GM19025 (cell line): Measurements from ENCODE around the gene XK.
"Not testable (repeated sequence)": the region's sequence is repeated elsewhere in the genome, so short reads cannot be mapped to it uniquely, and the experiment has no call there.

Experiments
- ATAC-seq: cut with Tn5 transposase; IDR thresholded peaks from one replicate; pipeline ENCODE4 v1.9.1; 2021; ENCODE audit warnings: mild to moderate bottlenecking, low read depth, moderate library complexity; ENCODE audit not compliant: unreplicated experiment

XK gene, protein sequence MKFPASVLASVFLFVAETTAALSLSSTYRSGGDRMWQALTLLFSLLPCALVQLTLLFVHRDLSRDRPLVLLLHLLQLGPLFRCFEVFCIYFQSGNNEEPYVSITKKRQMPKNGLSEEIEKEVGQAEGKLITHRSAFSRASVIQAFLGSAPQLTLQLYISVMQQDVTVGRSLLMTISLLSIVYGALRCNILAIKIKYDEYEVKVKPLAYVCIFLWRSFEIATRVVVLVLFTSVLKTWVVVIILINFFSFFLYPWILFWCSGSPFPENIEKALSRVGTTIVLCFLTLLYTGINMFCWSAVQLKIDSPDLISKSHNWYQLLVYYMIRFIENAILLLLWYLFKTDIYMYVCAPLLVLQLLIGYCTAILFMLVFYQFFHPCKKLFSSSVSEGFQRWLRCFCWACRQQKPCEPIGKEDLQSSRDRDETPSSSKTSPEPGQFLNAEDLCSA

DNA sequence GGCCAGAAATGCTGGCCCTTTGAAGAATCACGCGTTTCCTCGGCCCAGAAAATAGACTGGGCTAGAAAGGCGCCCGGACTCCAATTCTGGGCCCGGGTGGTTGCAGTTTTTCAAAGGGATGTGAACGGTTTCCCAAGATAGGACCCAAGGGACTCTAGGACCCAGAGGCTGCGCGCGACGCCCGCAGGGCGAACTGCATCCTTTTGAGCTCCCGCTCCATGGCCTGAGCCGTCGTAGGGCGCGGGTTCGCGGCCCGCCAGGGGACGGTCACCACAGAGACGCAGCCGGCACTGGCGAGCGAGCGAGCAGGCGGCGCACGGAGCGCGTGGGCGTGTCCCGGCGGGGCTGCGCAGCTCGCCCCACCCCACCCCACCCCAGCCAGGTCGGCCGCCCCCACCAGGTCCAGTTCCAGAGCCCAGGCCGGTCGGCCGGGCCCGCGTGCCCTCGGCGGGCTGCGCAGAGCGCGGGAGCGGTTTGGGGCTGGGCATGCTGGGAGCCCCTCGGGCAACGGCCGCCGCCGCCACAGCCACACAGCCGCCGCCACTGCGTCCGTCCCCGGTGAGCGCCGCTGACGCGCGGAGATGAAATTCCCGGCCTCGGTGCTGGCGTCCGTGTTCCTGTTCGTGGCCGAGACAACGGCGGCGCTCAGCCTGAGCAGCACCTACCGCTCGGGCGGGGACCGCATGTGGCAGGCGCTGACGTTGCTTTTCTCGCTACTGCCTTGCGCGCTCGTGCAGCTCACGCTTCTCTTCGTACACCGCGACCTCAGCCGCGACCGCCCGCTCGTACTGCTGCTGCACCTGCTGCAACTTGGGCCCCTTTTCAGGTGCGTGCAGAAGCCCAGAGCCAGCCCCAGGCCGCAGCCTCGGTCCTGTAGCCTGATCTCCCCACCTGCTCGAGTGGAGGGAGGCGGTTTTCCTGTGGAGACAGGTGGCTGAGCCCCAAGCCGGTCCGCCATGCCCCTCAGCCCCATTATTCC is at the start of gene XK:
Gene XK (plus strand): TSS at position 411 of the 979 bp plus-strand sequence. CDS start 171 bp downstream, at position 582.
- no peak for ATAC-seq

DNA sequence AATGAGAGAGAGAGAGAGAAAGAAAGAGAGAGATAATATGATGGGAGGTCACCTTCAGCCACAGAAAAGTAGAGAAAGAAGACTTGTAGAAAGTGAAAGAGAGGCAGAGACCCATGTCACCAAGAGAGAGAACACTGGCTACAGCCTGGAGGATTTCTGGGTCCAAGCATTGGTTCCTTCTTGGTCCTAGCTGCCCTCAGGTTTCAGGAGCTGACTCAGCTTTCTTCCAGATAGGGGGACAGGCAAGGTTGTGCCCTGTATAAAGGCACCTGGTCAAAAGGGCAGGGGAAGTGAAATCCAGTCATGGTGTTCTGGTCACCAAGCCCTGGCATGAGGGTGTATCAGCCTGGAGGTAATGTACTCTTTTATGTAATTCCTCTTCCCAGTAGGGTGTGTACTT is 47.5 kb upstream of the XK start:
- ATAC-seq = no peak

DNA sequence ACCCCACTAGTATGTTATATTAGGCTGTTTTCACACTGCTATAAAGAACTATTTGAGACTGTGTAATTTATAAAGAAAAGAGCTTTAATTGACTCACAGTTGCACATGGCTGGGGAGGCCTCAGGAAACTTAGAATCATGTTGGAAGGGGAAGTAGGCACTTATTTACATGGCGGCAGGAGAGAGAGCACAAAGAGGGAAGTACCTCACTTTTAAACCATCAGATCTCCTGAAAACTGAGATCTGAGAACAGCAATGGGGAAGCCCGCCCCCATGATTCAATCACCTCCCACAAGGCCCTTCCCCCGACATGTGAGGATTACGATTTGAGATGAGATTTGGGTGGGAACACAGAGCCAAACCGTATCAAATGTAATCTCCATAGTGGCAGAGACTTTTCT is 45.4 kb upstream of the XK start:
- no peak for ATAC-seq

DNA sequence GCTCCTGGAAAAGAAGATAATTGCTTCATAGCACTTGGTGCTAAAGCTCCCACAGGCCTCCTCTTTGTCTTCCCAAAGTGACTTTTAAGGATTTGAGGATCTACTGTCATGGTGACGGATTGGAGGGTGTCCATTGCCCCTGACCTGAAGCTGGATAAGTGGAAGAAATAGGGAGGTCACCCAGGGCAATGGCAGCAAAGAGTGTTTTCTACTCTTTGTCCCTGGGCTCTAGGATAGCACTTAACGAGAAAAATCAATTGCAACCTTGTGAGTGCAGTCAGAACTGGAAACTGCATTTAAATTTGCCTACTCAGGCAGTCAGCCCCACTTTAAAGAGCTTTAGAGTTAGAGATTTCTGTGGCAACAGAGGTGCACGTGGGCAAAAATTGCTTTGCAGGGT is 43.7 kb upstream of the XK start:
- no peak for ATAC-seq

DNA sequence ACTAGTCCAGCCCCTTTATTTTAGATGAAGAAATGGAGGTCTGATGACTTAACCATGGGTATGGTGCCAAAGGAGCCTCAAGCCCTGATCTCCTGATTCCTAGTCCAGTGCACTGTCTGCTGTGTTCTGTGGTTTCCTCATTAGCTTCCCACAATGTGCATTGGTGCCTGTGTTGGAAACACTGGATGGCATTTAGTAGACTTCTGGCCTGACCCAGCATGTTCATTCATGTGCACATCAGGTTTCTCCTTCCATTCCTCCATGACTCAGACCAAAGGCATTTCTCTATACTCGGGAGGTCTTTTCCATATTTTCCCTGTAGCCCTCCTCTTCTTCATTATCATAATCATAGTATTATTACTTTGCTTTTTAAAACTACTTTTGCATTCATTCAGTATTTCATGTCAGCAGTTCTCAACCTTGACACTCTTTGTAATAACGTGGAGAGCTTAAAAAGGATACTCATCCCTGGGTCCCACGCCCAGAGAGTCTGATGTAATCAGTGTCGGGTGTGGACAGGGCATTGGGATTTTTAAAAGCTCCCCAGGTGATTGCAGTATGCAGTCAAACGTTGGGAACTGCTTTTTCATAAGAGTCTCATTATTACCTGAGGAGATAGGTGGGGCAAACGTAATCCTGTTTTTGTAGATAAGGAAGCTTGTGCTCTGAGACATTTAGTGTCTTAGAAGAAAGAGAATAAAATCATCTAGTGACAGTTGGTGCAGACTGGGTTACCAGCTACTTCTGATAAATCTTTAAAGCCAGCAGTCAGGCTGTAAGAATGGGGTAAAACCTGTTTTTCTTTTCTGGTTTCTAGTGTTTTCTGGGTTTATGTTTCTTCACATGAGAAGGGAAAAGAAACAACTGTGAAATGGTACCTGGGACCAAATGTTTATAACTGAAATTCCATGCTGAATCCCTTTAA is 40.9 kb upstream of the XK start:
- ATAC-seq = no peak

DNA sequence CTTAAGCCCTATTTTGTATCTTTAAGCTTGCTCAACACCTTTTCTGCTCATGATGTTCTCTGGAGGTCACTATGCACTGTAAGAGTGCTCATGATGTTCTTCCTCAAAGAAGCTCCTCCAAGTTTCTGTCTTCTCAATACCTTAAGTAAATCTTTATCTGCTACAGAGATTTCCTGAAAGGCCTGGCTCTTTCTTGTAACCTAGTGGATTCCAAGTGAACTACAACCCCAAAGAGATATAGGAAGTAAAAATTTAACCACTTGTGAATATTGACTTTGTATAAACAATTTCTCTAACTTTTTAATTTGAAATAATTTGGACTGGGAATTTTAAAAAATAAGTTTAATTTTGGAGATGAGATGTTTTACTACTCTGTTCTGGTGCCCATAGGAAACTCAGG is 39.3 kb upstream of the XK start:
- no peak for ATAC-seq

DNA sequence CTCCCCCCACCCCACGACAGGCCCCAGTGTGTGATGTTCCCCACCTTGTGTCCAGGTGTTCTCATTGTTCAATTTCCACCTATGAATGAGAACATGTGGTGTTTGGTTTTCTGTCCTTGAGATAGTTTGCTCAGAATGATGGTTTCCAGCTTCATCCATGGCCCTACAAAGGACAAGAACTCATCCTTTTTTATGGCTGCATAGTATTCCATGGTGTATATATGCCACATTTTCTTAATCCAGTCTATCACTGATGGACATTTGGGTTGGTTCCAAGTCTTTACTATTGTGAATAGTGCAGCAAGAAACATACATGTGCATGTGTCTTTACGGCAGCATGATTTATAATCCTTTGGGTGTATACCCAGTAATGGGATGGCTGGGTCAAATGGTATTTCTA is 34.7 kb upstream of the XK start:
- ATAC-seq = not testable (repeated sequence)

DNA sequence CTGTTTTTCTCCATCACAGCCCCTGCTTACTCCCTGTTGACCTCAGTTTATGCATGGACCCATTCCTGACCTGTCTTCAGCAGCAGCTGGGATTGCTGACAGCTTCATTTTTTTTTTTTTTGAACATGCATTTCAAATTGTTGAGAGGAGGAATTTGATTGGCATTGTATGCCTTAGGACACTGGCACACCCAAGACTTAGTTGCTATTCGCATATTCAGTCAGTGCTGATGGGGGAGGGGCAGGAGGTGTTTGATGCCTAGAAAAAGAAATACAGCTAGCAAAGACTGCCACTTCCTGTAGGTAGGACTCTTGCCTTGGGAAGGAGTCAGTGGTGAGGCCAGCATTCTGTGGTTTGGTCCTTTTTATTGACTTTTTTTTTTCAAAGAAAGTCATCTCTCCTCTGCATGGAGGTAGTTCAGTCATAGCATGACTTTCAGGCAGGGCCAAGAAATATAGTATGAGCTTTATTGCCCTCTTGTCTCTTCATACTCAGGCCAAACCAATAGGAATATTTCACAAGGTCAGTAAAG is 33.6 kb upstream of the XK start:
- no peak for ATAC-seq

DNA sequence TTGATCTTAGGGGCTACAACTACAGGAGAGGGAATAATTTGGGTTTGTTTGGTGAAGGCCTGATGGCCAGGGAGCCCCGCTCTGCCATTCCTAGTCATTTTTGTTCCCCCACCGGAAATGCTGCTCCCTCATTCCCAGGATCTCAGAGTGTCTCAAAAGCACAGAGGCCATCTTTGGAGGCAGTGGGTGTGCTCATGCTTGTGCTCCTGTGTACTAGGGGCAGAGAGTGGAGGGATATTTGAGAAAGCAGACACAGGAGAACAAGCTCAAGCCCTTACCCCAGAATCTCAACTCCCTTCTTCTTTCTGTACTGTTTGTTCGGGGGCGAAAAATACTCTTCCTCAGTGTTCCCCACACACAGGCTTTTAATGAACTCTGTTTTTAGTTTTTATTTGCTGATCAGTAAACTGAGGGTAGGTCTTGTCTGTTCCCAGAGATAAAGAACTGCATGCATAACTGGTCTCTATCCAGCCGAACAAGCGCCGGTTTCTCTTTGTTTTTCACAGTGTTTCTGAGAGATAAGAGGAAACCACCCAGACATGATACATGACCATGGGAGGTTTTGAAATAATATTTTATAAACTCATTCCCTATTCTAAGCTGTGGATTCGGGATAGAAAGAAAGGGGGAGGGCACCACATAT is 32.9 kb upstream of the XK start:
- ATAC-seq = no peak

DNA sequence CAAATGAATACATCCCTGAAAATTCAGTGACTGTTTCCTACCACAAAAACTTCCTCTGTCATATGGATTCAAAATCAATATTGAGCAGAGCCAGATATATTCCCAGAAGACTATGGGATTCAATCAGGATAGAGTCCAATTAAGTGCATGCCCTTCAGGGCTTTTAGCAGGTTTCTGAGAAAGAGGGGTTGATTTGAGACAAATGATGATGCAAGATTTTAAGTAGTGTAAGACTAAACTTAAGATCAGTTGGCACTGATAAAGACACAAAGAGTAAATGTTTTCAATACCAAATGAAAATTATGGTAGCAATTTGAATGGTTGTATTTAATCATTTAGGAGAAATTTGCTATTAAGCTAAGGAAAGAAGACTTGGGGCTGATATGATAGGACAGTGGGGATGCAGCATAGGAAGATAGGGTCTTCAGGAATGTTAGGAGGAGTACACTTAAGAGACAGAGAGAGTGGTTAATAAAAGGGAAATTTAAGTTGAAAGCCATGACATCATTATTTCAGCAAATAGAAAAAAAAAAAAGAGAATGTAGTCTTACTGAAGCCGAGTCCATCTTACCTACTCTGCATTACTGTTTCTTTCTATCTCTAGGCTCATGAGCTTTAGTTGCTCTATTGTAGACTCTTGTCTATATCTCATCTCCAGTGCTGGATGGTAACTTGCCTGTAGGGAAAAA is 32.0 kb upstream of the XK start:
- no peak for ATAC-seq

DNA sequence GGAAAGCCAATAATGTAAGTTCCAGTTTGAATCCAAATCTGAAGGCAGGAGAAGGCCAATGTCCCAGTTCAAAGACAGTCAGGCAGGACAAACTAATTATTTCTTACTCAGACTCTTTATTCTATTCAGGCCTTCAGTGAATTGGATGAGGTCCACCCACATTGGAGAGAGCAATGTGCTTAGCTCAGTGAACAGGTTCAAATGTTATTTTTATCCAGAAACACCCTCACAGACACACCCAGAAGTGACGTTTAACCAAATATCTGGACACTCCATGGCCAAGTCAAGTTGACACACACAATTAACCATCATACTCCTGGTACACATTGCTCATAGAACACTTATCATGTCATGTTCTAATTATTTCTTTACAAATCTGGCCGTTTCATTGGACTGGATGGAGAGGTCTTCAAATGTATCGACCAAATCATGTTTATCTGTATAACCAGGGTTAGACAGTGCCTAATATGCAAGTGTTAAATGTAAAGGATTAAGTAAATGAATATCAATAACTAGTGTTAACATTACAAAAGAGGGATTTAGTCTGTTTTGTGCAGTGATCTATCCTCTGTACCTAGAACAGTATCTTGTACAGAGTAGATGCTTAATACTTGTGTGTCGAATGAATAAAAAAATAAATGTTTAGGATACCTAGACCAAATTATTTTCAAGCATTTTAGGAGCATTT is 27.1 kb upstream of the XK start:
- no peak for ATAC-seq

DNA sequence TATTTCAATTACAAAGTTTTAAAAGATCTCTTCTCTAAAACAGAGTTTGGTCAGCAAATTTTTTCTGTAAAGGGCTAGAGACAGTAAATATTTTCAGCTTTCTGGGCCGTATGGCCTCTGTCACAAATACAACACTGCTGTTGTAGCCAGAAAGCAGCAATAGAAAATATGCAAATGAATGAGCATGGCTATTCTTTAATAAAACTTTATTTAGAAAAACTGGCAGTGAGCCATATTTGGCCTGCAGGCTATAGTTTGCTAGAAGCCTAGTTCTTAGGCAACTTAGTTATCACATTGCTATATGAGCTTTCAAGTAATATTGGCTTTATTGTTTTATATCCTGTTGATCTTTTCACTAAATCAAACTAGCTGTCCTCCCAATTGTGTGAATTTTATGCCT is 26.5 kb upstream of the XK start:
- no peak for ATAC-seq

DNA sequence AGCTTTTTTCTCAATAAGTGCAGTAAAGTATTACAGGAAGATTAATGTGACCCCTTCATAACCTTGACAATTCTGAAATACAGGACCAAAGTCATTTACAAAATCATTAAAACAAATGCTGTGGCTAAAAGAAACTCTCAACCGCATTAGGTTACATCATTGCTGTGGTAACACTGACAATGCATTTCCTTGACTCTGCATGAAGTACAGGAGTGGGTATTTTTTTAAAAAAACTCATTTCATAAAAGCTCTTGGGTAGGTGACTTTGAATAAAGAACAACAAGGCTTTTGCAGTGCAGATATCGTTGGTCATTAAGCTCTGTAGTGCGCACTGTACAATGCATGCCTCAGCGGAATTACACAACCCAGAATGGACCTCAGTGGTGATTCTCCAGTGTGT is 23.4 kb upstream of the XK start:
- ATAC-seq = no peak

DNA sequence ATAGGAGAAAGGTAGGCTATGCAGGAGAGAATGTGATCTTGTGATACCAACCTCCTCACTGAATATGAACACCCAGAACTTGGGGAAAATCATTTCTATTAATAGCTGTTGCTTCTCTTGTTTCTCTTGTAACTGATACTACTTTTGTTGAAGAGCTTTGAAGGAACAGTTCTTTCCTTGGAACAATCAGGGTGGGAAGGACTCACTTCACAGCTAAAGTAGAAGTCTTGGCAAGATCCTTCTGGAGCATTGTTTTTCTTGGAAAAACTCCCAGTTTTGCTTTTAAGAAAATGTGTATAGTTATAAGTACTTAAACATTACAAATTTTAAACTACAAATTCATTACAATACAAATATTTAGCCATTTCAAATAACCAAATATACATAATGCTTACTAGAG is 19.1 kb upstream of the XK start:
- ATAC-seq = no peak

DNA sequence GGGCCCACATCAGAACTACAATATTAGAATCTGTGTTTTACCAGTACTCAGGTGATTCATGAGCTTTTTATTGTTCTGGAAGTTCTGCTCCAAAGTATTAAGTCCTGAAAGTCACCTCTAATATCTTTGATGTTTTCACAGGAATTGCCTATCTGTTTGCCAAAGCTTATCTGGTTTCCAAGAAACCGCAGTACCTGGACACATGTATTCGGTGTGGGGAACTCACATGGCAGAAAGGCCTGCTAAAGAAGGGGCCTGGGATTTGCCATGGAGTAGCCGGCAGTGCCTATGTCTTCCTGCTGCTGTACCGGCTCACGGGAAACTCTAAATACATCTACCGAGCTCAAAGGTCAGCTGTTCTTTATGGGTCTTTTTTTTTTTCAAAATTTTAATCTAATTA is 18.4 kb upstream of the XK start:
- no peak for ATAC-seq

DNA sequence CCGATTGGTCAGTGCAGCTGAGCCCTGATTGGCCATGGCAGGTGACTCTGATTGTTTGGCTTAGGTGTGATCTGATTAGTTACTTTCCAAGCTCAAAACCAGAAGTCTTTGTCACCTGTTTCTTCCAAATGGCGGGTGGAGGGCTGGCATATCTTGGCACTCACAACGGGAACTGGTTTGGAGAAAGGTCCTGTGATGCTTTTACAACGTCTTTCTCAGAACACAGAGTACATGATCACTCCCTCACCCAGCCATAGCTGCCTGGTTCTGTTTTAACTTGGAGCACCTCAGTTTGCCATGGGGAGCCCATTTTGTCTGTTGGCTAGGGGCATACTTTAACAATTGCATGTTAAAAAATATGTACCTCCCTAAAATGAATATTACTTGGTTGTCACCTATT is 13.0 kb upstream of the XK start:
- ATAC-seq = no peak

DNA sequence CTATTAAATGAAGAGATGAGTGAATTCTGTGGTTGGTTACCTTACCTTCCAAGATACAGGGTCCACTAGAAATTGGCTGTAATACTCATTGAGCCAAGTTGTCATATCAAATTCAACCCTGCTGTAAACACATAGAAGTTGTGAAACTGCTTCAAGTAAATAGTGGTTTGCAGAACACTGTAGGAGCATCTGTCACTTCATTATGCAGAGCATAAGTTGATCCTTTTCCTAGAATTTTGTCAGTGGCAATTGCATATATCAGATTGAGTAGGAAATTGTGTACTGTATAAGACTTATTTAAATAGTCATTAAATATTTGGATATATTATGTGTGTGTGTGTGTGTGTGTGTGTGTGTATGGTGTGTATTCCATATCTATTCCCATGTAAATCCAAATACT is 8.8 kb upstream of the XK start:
- ATAC-seq = no peak

DNA sequence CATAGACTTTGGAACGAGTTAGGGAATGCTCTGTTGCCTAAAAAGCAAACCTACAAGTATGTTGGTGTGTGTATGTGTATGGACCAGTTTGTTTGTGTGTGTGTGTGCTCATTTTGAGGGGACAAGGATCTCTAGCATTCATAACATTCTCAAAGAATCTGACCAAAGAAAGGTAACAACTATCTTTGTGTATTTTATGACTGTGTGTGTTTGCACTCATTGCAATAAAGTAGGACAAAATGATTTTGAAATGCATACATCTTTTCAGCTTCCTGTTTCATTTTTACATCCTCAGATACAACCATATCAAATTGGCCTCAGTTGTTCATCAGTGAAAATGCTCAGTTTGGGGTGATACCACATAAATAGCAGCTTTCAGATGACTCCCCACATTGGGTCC is 8.3 kb upstream of the XK start:
- ATAC-seq = no peak

DNA sequence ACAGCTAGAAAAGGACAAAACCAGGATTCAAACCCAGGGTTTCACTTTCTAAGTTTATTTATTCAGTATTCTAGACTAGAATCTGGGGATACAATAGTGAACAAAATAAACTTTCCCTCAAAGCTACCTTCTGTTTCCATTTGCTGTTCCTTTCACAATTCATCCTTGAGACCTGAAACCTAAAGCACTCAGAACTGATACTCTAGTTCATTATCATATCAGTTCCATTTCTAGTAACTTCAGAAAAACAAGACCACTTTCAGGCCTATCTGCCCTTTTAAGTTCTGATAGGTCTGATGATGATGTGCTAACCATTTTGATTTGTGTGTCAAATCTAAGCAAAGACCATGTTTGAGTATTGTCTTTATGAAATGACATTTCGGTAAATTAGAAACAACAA is 7.8 kb upstream of the XK start:
- no peak for ATAC-seq
